ENCODE results near the gene ARHGAP6. TPM values are rescaled to one million over a fixed set of nuclear protein-coding genes. Genes with fewer than 3 reads are reported as not detected.

The ARHGAP6 gene
- total and polyA plus RNA-seq, 2 of the 13 experiments (the other 11 are each of a cell fraction or from before 2014, with no cell fraction given): 0.11 TPM; not detected in 1

- no peak for TF ChIP-seq GTF2F1 (IDR thresholded peaks at IDR 0.05; ENCODE audit: low read length)
- TF ChIP-seq ZNF251 (CRISPR knock-in tag; IDR thresholded peaks at IDR 0.05): no peak
- TF ChIP-seq TAF1 (CRISPR knock-in tag; IDR thresholded peaks at IDR 0.05): no peak
Observed at GRCh38 chrX:11430271-11430670, 235.4 kb downstream of the ARHGAP6 start (continued).

DNA sequence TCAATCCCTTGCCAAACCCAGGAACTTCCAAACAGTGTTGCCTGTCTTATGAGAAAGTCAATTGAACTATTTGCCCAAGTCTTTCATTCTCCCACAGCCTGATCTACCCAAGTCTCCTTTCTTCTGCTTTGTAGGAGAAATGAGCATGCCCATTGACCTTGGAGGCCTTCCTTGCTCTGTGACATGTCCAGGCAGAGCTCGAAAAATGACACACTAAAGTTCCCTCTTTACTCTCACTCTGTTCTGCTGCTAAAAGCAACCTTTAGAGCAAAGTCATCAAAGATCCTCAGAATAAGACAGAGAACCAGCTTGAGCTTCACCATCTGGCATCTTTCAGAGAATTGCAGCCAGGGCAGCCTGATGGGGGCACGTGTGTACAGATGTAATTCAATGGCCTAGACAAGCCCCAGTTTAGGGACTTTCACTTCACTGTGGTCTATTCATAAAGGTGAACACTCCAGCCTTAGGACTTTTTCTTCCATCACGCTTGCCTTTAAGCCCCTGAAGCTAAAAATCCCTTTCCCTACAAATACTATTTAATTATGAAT lies 236.1 kb downstream of the ARHGAP6 start:
- FAIRE-seq (no peak), ATAC-seq (no peak), DNase-seq (ENCODE audit: low spot score) (no peak)
- Histone ChIP-seq H2AFZ (ENCODE audit: low read length) (no peak overlapping the region), H3K4me1 (ENCODE audit: insufficient read depth, low read length) (no peaks in the 10 kb centered on the region), H3K4me2 (ENCODE audit: low read depth, low read length) (no peak overlapping the region), H3K27ac (ENCODE audit: extremely low read length, insufficient read depth, low read length) (no peak overlapping the region), H4K20me1 (ENCODE audit: insufficient read depth, low read length) (no peaks in the 10 kb centered on the region), H3K36me3 (replicated peaks in 1 of 2; ENCODE audit: control insufficient read depth in 1 of 2, insufficient read depth in 2 of 2, low read length in 2 of 2) (no peaks in the 10 kb centered on the region), H3K9me3 (ENCODE audit: low read length) (no peaks in the 10 kb centered on the region), H3K27me3 (ENCODE audit: control insufficient read depth in 1 of 2, insufficient read depth in 2 of 2, low read length in 2 of 2) (no peaks in the 10 kb centered on the region), H3K4me3 (replicated peaks in 1 of 3; ENCODE audit: insufficient read depth in 1 of 3, low read depth in 2 of 3, low read length in 3 of 3) (no peak overlapping the region), H3K79me2 (ENCODE audit: insufficient read depth, low read length) (no peaks in the 10 kb centered on the region), H3K9ac (ENCODE audit: insufficient read depth, low read depth, low read length) (no peak overlapping the region)
- no TSS peak for BruUV-seq (replicated peaks)
- TF ChIP-seq, protein P1, sequence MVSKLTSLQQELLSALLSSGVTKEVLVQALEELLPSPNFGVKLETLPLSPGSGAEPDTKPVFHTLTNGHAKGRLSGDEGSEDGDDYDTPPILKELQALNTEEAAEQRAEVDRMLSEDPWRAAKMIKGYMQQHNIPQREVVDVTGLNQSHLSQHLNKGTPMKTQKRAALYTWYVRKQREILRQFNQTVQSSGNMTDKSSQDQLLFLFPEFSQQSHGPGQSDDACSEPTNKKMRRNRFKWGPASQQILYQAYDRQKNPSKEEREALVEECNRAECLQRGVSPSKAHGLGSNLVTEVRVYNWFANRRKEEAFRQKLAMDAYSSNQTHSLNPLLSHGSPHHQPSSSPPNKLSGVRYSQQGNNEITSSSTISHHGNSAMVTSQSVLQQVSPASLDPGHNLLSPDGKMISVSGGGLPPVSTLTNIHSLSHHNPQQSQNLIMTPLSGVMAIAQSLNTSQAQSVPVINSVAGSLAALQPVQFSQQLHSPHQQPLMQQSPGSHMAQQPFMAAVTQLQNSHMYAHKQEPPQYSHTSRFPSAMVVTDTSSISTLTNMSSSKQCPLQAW (CRISPR knock-in tag; IDR thresholded peaks at IDR 0.05): no peak
- no peak for TF ChIP-seq THAP7 (CRISPR knock-in tag; IDR thresholded peaks at IDR 0.05)
- no peak for TF ChIP-seq ERF (CRISPR knock-in tag; IDR thresholded peaks at IDR 0.05)
- TF ChIP-seq ZNF460 (CRISPR knock-in tag; IDR thresholded peaks at IDR 0.05; ENCODE audit: borderline replicate concordance): no peak
- TF ChIP-seq NCOA2 (CRISPR knock-in tag; IDR thresholded peaks at IDR 0.05): no peak
- no peak for TF ChIP-seq KLF13 (CRISPR knock-in tag; IDR thresholded peaks at IDR 0.05)
- TF ChIP-seq HOXA7 (CRISPR knock-in tag; IDR thresholded peaks at IDR 0.05): no peak
- TF ChIP-seq GLI4 (CRISPR knock-in tag; IDR thresholded peaks at IDR 0.05; ENCODE audit: borderline replicate concordance): no peak
- TF ChIP-seq, protein P2, sequence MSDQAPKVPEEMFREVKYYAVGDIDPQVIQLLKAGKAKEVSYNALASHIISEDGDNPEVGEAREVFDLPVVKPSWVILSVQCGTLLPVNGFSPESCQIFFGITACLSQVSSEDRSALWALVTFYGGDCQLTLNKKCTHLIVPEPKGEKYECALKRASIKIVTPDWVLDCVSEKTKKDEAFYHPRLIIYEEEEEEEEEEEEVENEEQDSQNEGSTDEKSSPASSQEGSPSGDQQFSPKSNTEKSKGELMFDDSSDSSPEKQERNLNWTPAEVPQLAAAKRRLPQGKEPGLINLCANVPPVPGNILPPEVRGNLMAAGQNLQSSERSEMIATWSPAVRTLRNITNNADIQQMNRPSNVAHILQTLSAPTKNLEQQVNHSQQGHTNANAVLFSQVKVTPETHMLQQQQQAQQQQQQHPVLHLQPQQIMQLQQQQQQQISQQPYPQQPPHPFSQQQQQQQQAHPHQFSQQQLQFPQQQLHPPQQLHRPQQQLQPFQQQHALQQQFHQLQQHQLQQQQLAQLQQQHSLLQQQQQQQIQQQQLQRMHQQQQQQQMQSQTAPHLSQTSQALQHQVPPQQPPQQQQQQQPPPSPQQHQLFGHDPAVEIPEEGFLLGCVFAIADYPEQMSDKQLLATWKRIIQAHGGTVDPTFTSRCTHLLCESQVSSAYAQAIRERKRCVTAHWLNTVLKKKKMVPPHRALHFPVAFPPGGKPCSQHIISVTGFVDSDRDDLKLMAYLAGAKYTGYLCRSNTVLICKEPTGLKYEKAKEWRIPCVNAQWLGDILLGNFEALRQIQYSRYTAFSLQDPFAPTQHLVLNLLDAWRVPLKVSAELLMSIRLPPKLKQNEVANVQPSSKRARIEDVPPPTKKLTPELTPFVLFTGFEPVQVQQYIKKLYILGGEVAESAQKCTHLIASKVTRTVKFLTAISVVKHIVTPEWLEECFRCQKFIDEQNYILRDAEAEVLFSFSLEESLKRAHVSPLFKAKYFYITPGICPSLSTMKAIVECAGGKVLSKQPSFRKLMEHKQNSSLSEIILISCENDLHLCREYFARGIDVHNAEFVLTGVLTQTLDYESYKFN (CRISPR knock-in tag; conservative IDR thresholded peaks at IDR 0.05): no peak
- no peak for TF ChIP-seq SMAD9 (CRISPR knock-in tag; IDR thresholded peaks at IDR 0.05)
- intact Hi-C loops (cut with micrococcal nuclease; ENCODE audit: unreplicated experiment) (no loop called here), in situ Hi-C loops (cut with HindIII; ENCODE audit: extremely low pct_ligation_motif_present, low pct_unique_long_range_greater_than_20kb) (no loop called here)
- ChIA-PET POLR2A (no interaction called here), CTCF (ENCODE audit: low intra/inter-chr PET ratio, low total read pairs) (no interaction called here)
- WGBS (ENCODE audit: low lambda C conversion rate): 0% methylated on average over 2 of the region's 3 CpGs

All from HepG2 (cell line).